ENCODE results near the gene HOXD9.
A peak's percentile ranks its signal among the peaks of the same experiment; 100 is the strongest.

The HOXD9 gene

GRCh38 chr2:176140513-176141317 lies 18.2 kb downstream of the HOXD9 start:
- peak; percentile 50 for DNase-seq

GRCh38 chr2:176142281-176142680 lies 19.8 kb downstream of the HOXD9 start:
- no peak for DNase-seq

- no peak for DNase-seq
Measured at GRCh38 chr2:176145085-176145969, 22.8 kb downstream of the HOXD9 start.

GRCh38 chr2:176146101-176146500 lies 23.6 kb downstream of the HOXD9 start:
- no peak for DNase-seq

- DNase-seq, result no peak
Measured at GRCh38 chr2:176146645-176147044, 24.1 kb downstream of the HOXD9 start.

- no peak for DNase-seq
Measured at GRCh38 chr2:176147210-176147799, 24.8 kb downstream of the HOXD9 start.

- DNase-seq, result no peak
Measured at GRCh38 chr2:176147800-176148496, 25.4 kb downstream of the HOXD9 start.

GRCh38 chr2:176148751-176149421 lies 26.4 kb downstream of the HOXD9 start:
- DNase-seq, result no peak

- no peak for DNase-seq
Measured at GRCh38 chr2:176149481-176149938, 27.0 kb downstream of the HOXD9 start.

GRCh38 chr2:176149939-176150583 lies 27.5 kb downstream of the HOXD9 start:
- no peak for DNase-seq

- DNase-seq, result no peak
Measured at GRCh38 chr2:176150584-176151441, 28.3 kb downstream of the HOXD9 start.

- DNase-seq, result no peak
Measured at GRCh38 chr2:176151442-176152287, 29.1 kb downstream of the HOXD9 start, which contains the start of gene HOXD4. HOXD4 (plus strand) TSS chr2:176151550; CDS start chr2:176151634, 84 bp downstream.

- no peak for DNase-seq
Measured at GRCh38 chr2:176152350-176153181, 30.0 kb downstream of the HOXD9 start.

GRCh38 chr2:176154576-176155252 lies 32.2 kb downstream of the HOXD9 start:
- no peak for DNase-seq

GRCh38 chr2:176155356-176156044 lies 33.0 kb downstream of the HOXD9 start:
- DNase-seq, result no peak

- no peak for DNase-seq
Measured at GRCh38 chr2:176156301-176156806, 33.8 kb downstream of the HOXD9 start.
